Measurements from ENCODE around the gene CTSK.
"Not testable (repeated sequence)": the region's sequence is repeated elsewhere in the genome, so short reads cannot be mapped to it uniquely, and the experiment has no call there.

Gene CTSK
- 8.5 to 13.3 reads per million in 2 donors for total RNA-seq

DNA sequence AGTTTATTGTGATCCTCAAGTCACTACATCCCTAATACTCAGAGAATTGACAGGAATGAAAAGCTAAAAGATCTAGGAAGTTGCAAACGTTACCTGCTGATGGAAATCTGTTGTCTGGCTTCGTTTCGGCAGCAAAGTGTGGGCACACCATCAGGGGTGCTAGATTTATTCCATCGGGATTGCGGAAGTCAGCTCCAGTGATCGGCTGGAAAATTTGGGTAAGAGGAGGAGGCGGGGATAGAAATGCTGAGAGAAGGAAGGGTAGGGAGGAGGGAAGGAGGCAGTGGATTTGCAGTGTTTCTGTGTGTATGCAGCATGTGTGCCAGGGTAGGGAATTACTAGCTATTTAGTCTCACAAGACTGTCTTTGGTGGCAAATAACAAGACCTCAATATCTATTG is at the start of gene CTSK:
CTSK (minus strand) TSS at position 140 of the 400 bp plus-strand sequence. CDS start 1,455 bp downstream, outside the sequence.
- no peak for DNase-seq

- DNase-seq, result not testable (repeated sequence)
Observed at GRCh38 chr1:150852734-150853133, 44.7 kb upstream of the CTSK start.

DNA sequence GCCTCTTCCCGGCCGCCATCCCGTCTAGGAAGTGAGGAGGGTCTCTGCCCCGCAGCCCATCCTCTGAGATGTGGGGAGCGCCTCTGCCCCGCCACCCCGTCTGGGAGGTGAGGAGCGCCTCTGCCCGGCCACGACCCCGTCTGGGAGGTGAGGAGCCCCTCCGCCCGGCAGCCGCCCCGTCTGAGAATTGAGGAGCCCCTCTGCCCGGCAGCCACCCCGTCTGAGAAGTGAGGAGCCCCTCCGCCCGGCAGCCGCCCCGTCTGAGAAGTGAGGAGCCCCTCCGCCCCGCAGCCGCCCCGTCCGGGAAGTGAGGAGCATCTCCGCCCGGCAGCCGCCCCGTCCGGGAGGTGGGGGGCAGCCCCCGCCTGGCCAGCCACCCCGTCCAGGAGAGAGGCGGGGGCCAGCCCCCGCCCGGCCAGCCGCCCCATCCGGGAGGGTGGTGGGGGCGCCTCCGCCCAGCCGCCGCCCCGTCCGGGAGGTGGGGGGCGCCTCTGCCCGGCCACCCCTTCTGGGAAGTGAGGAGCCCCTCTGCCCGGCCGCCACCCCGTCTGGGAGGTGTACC is 42.8 kb upstream of the CTSK start:
- DNase-seq, result not testable (repeated sequence)

DNA sequence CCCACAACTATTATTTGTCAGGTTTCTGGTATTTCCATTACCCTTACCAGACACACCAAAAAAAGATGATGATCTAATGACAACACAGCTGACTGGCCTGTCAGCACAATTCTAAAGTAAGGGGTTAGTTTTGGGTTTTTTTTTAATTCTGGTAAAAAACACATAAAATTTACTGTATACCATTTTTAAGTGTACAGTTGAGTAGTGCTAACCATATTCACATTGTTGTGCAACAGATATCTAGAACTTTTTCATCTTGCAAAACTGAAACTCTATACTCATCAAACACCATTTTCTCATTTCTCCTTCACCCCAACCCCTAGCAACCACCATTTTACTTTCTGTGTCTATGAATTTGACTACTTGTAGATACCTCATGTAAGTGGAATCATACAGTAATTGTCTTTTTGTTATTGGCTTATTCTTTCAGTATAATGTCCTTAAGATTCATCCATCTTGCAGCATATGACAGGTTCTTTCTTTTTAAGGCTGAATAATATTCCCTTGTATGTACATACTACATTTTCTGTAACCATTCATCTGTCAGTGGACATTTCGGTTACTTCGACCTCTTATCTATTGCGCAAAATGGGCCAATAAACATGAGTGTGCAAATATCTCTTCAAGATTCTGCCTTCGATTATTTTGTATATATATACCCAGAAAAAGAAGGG is 38.5 kb upstream of the CTSK start:
- no peak for DNase-seq

- DNase-seq, result no peak
Observed at GRCh38 chr1:150843474-150843873, 35.4 kb upstream of the CTSK start.

GRCh38 chr1:150842964-150843363 is 34.9 kb upstream of the CTSK start:
- no peak for DNase-seq

GRCh38 chr1:150842343-150842742 is 34.3 kb upstream of the CTSK start:
- no peak for DNase-seq

- DNase-seq, result no peak
Observed at GRCh38 chr1:150841626-150842025, 33.6 kb upstream of the CTSK start.

DNA sequence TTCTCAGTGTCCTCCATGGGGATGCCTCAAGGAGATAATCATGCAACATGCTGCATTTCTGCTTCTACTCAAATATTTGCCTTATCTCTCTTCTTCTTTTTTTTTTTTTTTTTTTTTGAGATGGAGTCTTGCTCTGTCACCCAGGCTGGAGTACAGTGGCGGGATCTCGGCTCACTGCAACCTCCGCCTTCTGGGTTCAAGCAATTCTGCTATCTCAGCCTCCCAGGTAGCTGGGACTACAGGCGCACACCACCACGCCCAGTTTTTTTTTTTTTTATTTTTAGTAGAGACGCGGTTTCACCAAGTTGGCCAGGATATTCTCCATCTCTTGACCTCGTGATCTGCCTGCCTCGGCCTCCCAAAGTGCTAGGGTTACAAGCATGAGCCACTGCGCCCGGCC is 32.8 kb upstream of the CTSK start:
- not testable (repeated sequence) for DNase-seq

DNA sequence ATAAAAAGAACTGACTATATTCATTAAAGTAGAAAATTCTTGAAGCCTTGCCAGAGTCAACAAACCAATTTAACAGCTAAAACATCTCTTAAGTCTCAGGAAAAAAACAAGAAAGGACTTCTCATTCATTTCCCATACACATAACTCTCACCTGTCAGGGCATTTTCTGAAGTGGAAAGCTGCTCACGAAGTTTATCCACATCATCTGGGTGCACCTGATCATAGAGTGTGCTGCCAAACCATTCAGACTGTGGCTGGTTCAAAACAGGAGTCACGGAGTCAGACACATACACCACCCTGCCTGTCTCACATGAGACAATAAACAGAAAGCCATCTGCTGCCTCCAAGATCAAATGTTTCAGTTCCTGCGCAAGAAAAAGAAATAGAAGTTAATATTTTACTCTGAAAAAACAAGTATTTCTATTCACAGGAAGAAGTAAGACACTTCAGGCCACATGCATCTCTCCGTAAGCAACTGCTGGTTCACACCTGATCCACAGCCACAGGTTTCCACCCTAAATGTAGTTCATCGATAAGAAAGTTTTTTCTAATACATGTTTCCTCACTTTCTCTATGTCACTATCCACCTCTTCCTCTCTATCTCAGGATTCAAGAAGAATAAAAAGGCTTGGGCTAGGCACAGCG is 28.2 kb upstream of the CTSK start:
- DNase-seq, result no peak

- not testable (repeated sequence) for DNase-seq
Observed at GRCh38 chr1:150833961-150834360, 25.9 kb upstream of the CTSK start.

DNA sequence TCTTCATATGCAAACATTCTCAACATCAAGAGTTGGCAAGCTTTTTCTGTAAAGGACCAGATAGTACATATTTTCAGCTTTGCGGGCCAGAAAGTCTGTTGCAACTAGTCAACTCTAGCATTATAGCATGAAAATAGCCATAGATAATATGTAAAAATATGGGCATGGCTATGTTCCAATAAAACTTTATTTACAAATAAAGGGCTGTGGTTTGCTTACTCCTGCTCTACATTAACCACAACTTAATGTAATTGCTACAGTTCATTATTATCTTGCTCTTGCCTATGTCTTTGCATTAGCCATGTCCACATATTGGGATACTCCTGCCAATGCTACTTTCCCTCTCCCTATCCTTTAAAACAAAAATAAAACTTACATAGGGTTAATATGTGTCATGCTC is 24.5 kb upstream of the CTSK start:
- DNase-seq, result no peak

- DNase-seq, result no peak
Observed at GRCh38 chr1:150829751-150830150, 21.7 kb upstream of the CTSK start.

GRCh38 chr1:150826299-150826698 is 18.2 kb upstream of the CTSK start:
- no peak for DNase-seq

DNA sequence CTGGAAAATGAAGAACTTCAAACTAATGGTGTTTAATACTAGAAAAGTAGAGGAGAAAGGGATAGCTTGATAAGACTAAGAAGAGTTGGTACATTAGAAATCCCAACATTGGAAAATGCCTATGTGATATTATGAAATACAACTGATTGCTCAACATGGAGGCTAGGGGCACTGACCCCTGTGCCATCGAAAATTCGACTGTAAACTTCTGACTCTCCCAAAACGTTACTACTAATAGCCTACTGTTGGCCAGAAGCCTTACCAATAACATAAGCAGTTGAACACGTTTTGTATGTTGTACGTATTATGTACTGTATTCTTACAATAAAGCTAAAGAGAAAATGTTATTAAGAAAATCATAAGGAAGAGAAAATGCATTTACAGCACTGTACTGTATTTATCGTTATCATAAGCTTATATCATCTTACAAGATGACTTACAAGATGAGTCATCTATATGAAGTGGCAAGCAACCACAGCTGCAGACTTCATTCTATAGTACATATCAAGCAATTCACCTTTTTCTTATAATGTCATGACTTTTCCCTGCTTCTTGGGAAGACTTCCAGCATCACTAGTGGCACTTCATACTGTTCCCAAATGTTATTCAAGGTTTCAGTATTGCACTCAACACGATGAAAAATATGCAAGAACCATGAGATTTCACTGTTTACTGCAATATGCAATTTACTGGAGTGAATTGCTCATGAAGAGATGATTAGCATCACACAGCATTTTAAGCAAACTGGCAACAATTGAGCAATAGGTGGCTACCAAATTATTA is 12.9 kb upstream of the CTSK start:
- DNase-seq, result no peak

DNA sequence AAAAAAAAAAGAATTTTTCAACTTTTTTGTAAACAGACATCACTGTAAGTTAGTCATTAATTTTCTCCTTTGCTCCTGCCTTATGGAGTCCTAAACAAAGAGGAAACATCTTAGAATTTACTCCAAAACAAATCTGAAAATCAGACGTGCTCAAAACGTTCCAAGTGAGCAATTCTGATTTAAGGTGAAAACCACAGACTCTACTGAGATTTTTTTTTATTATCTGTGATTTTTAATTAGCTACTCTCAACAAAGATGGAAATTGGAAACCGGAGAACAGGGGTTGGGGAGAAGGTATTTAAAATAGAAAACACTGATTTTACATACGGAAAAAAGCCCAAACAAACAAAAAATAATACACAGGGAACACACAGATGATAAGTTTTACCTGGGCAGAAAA is 7.8 kb upstream of the CTSK start:
- no peak for DNase-seq

DNA sequence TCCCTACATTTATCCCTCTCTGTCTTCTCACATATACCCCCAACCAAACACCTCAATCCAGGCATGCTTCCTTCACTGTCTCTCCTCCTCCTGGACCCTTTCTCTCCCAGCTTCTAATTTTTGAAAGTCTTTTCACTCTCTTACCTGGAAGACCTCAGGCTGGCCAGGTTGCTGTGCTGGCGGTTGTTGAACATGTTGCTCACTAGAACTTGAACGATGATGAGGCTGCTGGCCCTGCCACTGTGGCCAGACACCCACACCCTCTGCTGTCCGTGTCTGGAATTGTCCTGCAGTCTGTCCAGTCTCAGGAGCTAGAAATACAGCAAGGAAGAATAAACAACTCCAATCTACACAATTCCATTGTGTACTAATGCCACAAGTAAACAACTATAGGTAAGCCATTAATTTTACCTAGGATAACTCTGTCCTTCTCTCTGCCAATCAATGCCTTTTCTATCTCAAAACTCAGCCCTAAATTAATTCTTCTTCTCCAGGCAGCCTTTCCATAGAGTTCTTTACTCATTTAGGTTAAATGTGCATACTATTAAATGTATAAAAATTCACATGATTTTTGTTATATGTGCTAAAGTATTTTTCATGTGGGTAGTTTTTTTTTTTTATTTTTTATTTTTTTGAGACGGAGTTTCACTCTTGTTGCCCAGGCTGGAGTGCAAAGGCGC is 5.1 kb upstream of the CTSK start:
- no peak for DNase-seq

DNA sequence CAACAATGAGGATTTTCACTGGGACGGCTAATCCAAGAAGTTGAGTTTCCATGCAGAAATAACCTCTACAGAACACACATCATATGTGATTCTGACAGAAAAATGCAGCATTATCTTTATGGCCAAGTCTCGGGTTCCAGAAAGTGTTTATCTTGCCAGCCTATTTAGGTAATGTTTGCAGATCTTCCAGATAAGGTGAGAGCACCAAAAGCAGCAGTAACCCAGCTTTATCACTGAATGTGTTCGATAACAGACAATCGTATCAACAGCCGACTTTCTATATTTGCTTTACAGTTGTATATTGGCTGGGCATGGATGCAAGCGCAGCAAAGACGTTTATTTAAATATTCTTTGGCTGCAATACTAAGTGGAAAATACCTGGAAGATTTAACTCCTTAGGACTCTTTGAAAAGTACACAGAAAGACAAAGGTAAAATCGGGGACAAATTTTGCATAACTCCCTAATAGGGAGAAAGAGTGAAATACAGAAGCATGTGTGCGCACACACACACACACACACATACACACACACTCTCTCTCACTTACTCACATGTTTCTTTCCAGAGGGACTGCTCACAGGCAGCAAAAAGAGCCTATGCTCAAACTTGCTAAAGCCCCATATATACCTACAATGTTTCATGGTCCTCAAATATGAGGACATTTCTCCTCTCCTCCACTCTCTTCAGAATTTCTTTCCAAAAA is 3.0 kb upstream of the CTSK start:
- no peak for DNase-seq

DNA sequence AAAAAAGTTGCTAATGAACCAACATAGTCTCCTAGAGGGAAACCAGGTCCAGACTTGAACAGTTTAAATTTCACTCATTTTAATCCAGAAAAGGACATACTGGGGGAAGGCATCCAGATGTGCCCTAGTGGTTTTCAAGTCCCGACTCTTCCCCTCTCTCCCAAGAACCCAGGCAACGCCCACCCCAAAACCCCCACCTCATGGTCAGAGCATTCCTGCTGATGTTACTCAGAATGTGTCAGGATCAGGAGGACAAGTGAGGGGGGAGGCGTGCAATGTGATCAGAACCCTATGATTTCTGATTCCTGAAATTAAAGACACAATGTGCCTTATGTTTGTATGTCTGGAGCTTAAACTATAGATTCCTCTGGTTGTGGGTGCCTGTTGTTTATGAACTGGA is 1.6 kb upstream of the CTSK start:
- no peak for DNase-seq

GRCh38 chr1:150808846-150809245 is 786 bp upstream of the CTSK start:
- DNase-seq, result no peak

GRCh38 chr1:150807249-150808023 is 624 bp downstream of the CTSK start:
- DNase-seq, result no peak
